ENCODE data around the gene BCO1.

The BCO1 gene

GRCh38 chr16:81265658-81266451, 27.4 kb downstream of the BCO1 start:
- peak overlapping the region; percentile 83 for H3K27ac ChIP-seq
- TF ChIP-seq, protein P1, sequence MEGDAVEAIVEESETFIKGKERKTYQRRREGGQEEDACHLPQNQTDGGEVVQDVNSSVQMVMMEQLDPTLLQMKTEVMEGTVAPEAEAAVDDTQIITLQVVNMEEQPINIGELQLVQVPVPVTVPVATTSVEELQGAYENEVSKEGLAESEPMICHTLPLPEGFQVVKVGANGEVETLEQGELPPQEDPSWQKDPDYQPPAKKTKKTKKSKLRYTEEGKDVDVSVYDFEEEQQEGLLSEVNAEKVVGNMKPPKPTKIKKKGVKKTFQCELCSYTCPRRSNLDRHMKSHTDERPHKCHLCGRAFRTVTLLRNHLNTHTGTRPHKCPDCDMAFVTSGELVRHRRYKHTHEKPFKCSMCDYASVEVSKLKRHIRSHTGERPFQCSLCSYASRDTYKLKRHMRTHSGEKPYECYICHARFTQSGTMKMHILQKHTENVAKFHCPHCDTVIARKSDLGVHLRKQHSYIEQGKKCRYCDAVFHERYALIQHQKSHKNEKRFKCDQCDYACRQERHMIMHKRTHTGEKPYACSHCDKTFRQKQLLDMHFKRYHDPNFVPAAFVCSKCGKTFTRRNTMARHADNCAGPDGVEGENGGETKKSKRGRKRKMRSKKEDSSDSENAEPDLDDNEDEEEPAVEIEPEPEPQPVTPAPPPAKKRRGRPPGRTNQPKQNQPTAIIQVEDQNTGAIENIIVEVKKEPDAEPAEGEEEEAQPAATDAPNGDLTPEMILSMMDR (conservative IDR thresholded peaks at IDR 0.05; ENCODE audit: low read depth): no peak
- POLR2A ChIA-PET (ENCODE audit: low non-redundant PET): no interaction called here
- DNase-seq (ENCODE audit: low spot score): no peak
- CTCF ChIA-PET: interaction anchor here (0.5 kb wide), 1 partner anchor 173 kb away, joined by 6 read pairs; no protein-coding TSS in a partner anchor

DNA sequence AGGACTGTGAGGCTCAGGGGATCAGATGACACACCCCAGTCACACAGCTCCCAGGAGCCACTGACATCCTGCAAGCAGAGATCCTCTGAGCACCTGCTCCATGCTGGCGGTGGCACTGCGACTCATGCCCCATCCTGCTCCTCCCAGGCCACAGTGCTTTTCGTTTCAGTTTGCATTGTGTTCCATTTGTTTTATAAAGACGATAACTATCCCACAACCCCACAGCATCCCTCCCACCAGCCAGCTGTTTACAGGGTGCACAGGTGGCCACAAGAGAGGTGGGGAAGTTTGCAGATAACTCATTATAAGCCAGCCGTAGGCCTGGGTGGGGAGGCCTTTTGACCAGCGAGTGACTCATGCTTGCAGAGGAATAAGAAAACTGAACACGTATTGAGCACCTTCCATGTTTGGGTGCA, 28.2 kb downstream of the BCO1 start:
- CTCF ChIA-PET: interaction anchor here (0.5 kb wide), 1 partner anchor 172 kb away, joined by 6 read pairs; no protein-coding TSS in a partner anchor
- POLR2A ChIA-PET (ENCODE audit: low non-redundant PET): no interaction called here
- TF ChIP-seq, protein P1 (conservative IDR thresholded peaks at IDR 0.05; ENCODE audit: low read depth): no peak

DNA sequence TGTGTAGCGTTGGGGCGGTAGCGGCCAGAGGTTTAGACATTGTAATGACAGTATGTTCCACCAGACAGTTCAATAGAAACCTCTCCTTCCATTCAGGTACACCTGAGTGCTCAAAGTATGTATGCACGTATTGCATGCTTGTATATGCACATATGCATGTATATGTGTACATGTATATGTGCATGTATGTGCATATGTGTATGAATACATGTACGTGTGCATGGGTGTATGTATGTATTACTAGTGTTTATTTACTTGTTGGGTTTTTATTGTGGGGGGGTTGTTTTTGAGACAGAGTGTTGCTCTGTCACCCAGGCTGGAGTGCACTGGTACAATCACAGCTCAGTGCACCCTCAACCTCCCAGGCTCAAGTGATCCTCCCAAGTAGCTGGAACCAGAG, 30.0 kb downstream of the BCO1 start:
- ChIA-PET POLR2A (ENCODE audit: low non-redundant PET) (no interaction called here), CTCF (no interaction called here)
- DNase-seq (ENCODE audit: low spot score): no peak
- TF ChIP-seq, protein P1 (conservative IDR thresholded peaks at IDR 0.05; ENCODE audit: low read depth): no peak
- H3K27ac ChIP-seq: no peak overlapping the region

More for the DNA sequence above, 28.2 kb downstream of the BCO1 start:
- DNase-seq (ENCODE audit: low spot score): peak; percentile 65
- peak overlapping the region; percentile 83 for H3K27ac ChIP-seq

DNA sequence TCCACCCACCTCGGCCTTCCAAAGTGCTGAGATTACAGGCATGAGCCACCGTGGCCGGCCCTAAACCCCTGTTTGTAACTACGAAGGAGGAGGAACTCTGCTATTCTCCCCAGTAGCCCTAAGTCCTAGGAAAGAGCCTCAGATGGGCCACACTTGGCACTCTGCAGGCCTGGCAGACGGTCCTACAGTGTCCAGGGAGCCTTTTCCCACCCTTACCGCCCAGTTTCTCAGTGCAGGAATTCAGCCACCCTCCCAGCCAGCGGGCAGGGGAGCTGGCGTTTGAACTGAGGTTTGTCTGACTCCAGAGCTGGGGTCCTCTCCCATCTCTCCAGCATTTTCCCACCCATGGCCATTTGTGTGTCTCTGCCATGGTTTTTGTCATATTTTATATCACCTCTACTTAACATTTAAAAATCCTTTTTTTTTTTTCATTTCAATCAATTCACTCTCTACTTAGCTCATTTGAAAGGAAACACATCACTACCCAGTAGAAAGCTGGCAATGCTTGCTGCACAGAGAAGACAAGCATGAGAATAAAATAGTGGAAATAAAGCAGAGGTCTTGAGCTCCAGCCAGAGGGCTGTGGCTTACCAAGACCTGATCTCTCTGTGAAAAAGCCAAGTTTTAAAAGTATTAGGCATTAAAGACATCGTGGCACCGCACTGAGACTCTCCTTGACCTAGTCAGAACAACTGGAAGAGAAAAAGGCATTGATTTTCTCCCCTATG, 34.9 kb downstream of the BCO1 start:
- CTCF ChIA-PET: interaction anchor here (0.7 kb wide), 1 partner anchor 134 kb away, joined by 3 read pairs; no protein-coding TSS in a partner anchor
- POLR2A ChIA-PET (ENCODE audit: low non-redundant PET): no interaction called here
- DNase-seq (ENCODE audit: low spot score): no peak
- H3K27ac ChIP-seq: no peak overlapping the region
- TF ChIP-seq, protein P1 (conservative IDR thresholded peaks at IDR 0.05; ENCODE audit: low read depth): no peak

DNA sequence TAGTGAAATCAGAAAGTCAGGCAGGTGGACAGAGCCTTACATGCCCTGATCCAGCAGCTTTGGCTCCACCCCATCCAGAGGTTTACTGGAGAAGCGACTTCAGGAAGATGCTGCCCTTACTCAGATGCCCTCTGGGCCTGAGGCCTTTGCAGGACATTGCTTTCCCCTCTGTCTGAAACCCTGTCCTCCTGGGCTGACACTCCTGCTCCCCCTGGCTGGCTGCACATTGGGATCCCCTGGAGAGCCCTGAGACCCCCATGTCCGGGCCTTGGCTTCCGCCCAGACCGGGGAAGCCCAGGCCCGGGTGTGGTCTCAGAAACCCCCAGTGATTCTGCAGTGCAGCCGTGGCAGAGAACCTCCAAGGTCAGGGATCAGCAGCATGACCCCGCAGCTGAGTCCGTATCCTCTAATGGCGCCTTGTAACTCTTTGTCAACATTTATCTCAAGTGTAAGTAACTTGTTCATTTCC, 36.6 kb downstream of the BCO1 start:
- DNase-seq (ENCODE audit: low spot score): no peak
- TF ChIP-seq, protein P1 (conservative IDR thresholded peaks at IDR 0.05; ENCODE audit: low read depth): no peak
- POLR2A ChIA-PET (ENCODE audit: low non-redundant PET): interaction anchor here (0.6 kb wide), 2 partner anchors 39 to 94 kb away, joined by 3 read pairs; no protein-coding TSS in a partner anchor
- H3K27ac ChIP-seq: no peak overlapping the region
- CTCF ChIA-PET: no interaction called here

DNA sequence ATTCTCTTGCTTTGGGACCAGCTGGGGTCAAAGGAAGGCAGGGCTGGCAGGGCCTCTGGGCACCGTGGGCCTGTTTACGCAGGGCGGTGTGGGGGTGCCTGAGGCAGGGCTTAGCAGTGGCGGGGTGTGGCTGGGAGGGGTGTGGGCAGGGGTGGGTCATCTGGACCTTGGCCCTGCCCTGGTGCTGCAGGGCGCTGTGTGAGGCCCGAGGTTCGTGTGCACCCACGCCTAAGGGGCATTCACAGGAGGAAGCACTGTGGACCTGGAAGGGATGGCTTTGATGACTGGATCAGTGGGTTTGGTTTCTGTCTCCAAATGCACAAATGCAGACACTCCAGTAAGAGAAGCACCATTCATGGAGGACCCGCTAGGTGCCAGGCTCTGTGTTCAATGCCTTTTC, 37.3 kb downstream of the BCO1 start:
- CTCF ChIA-PET: no interaction called here

More for the DNA sequence above, 37.3 kb downstream of the BCO1 start:
- POLR2A ChIA-PET (ENCODE audit: low non-redundant PET): no interaction called here
- no peak for DNase-seq (ENCODE audit: low spot score)
- no peak overlapping the region for H3K27ac ChIP-seq
- TF ChIP-seq, protein P1 (conservative IDR thresholded peaks at IDR 0.05; ENCODE audit: low read depth): no peak

All from RWPE1 (cell line).